IPS-20b (cell line): Measurements from ENCODE around the gene AGBL4.

Experiments
- H3K27ac ChIP-seq: one replicate; pipeline ENCODE4 v1.5.1; 2013; ENCODE audit warnings: low read length
- H3K27me3 ChIP-seq: 2 replicates; pipeline ENCODE4 v1.6.1; 2013; ENCODE audit warnings: mild to moderate bottlenecking, low read length, inconsistent platforms; ENCODE audit not compliant: insufficient read depth
- H3K36me3 ChIP-seq: 2 replicates; pipeline ENCODE4 v1.6.1; 2013; ENCODE audit warnings: low read depth, mild to moderate bottlenecking, inconsistent platforms, low read length, moderate library complexity; ENCODE audit not compliant: insufficient read depth
- H3K4me1 ChIP-seq: 2 replicates; pipeline ENCODE4 v1.6.1; 2013; ENCODE audit warnings: mild to moderate bottlenecking, control low read depth, inconsistent platforms, low read length, moderate library complexity; ENCODE audit not compliant: insufficient read depth
- H3K4me3 ChIP-seq: 2 replicates; pipeline ENCODE4 v1.5.1; 2013; ENCODE audit warnings: mild to moderate bottlenecking, low read length, inconsistent platforms
- H3K9ac ChIP-seq: 2 replicates; pipeline ENCODE4 v1.6.1; 2013; ENCODE audit warnings: low read depth, mild to moderate bottlenecking, inconsistent platforms, low read length, moderate library complexity
- H3K9me3 ChIP-seq: 2 replicates; pipeline ENCODE4 v1.6.1; 2013; ENCODE audit warnings: mild to moderate bottlenecking, low read depth, low read length, inconsistent platforms; ENCODE audit not compliant: insufficient read depth

AGBL4 gene

GRCh38 chr1:49694251-49694827 lies 329.4 kb downstream of the AGBL4 start:
- Histone ChIP-seq H3K36me3 (no peaks in the 10 kb centered on the region), H3K4me1 (no peaks in the 10 kb centered on the region), H3K27ac (no peak overlapping the region), H3K27me3 (no peaks in the 10 kb centered on the region), H3K4me3 (no peak overlapping the region), H3K9me3 (peaks cover 17% of the 10 kb centered on the region; the same call in 1 of the 2 replicates), H3K9ac (no peak overlapping the region)

- no peaks in the 10 kb centered on the region for H3K36me3 ChIP-seq
- no peak overlapping the region for H3K4me3 ChIP-seq
- no peaks in the 10 kb centered on the region for H3K4me1 ChIP-seq
- H3K27ac ChIP-seq, result no peak overlapping the region
- H3K9ac ChIP-seq, result no peak overlapping the region
- H3K9me3 ChIP-seq, result peaks cover 14% of the 10 kb centered on the region; the same call in 1 of the 2 replicates
- H3K27me3 ChIP-seq, result no peaks in the 10 kb centered on the region
These were observed 337.6 kb downstream of the AGBL4 start for GRCh38 chr1:49686107-49686506.

- H3K4me3 ChIP-seq, result no peak overlapping the region
- H3K27me3 ChIP-seq, result no peaks in the 10 kb centered on the region
- no peaks in the 10 kb centered on the region for H3K4me1 ChIP-seq
- H3K27ac ChIP-seq, result no peak overlapping the region
- H3K9me3 ChIP-seq, result no peaks in the 10 kb centered on the region
- no peaks in the 10 kb centered on the region for H3K36me3 ChIP-seq
- no peak overlapping the region for H3K9ac ChIP-seq
These were observed 346.0 kb downstream of the AGBL4 start for GRCh38 chr1:49677706-49678105.

- no peaks in the 10 kb centered on the region for H3K4me1 ChIP-seq
- H3K36me3 ChIP-seq, result no peaks in the 10 kb centered on the region
- H3K4me3 ChIP-seq, result no peak overlapping the region
- H3K9me3 ChIP-seq, result no peaks in the 10 kb centered on the region
- no peak overlapping the region for H3K27ac ChIP-seq
- no peak overlapping the region; the same call in 1 of the 2 replicates for H3K9ac ChIP-seq
- no peaks in the 10 kb centered on the region for H3K27me3 ChIP-seq
These were observed 372.6 kb downstream of the AGBL4 start for GRCh38 chr1:49651136-49651535.

- no peak overlapping the region for H3K27ac ChIP-seq
- H3K4me3 ChIP-seq, result no peak overlapping the region
- no peaks in the 10 kb centered on the region for H3K36me3 ChIP-seq
- no peaks in the 10 kb centered on the region for H3K4me1 ChIP-seq
- no peak overlapping the region for H3K9ac ChIP-seq
- H3K9me3 ChIP-seq, result no peaks in the 10 kb centered on the region; the same call in 1 of the 2 replicates
- H3K27me3 ChIP-seq, result no peaks in the 10 kb centered on the region
These were observed 393.6 kb downstream of the AGBL4 start for GRCh38 chr1:49630156-49630555.

- Histone ChIP-seq H3K4me1 (no peaks in the 10 kb centered on the region), H3K27ac (no peak overlapping the region), H3K36me3 (no peaks in the 10 kb centered on the region), H3K27me3 (no peaks in the 10 kb centered on the region), H3K9me3 (no peaks in the 10 kb centered on the region; the same call in 1 of the 2 replicates), H3K4me3 (no peak overlapping the region), H3K9ac (no peak overlapping the region)
These were observed 396.0 kb downstream of the AGBL4 start for GRCh38 chr1:49627781-49628180.

- H3K36me3 ChIP-seq, result no peaks in the 10 kb centered on the region
- H3K9me3 ChIP-seq, result no peaks in the 10 kb centered on the region; the same call in 1 of the 2 replicates
- H3K9ac ChIP-seq, result no peak overlapping the region
- no peak overlapping the region for H3K27ac ChIP-seq
- H3K27me3 ChIP-seq, result no peaks in the 10 kb centered on the region
- no peak overlapping the region for H3K4me3 ChIP-seq
- no peaks in the 10 kb centered on the region for H3K4me1 ChIP-seq
These were observed 397.3 kb downstream of the AGBL4 start for GRCh38 chr1:49626472-49626871.

- Histone ChIP-seq H3K4me3 (no peak overlapping the region), H3K9me3 (no peaks in the 10 kb centered on the region; the same call in 1 of the 2 replicates), H3K4me1 (no peaks in the 10 kb centered on the region), H3K36me3 (no peaks in the 10 kb centered on the region), H3K9ac (no peak overlapping the region), H3K27me3 (no peaks in the 10 kb centered on the region), H3K27ac (no peak overlapping the region)
These were observed 400.9 kb downstream of the AGBL4 start for GRCh38 chr1:49622877-49623276.

- no peak overlapping the region for H3K9ac ChIP-seq
- H3K27ac ChIP-seq, result no peak overlapping the region
- H3K4me1 ChIP-seq, result no peaks in the 10 kb centered on the region
- no peak overlapping the region for H3K4me3 ChIP-seq
- H3K9me3 ChIP-seq, result peaks cover 4% of the 10 kb centered on the region
- no peaks in the 10 kb centered on the region for H3K27me3 ChIP-seq
- no peaks in the 10 kb centered on the region for H3K36me3 ChIP-seq
These were observed 417.7 kb downstream of the AGBL4 start for GRCh38 chr1:49606082-49606481.

- no peaks in the 10 kb centered on the region for H3K27me3 ChIP-seq
- H3K9ac ChIP-seq, result no peak overlapping the region
- peaks cover 38% of the 10 kb centered on the region for H3K9me3 ChIP-seq
- H3K4me1 ChIP-seq, result no peaks in the 10 kb centered on the region
- no peaks in the 10 kb centered on the region for H3K36me3 ChIP-seq
- H3K4me3 ChIP-seq, result no peak overlapping the region
- no peak overlapping the region for H3K27ac ChIP-seq
These were observed 426.3 kb downstream of the AGBL4 start for GRCh38 chr1:49597436-49597835.

- peaks cover 51% of the 10 kb centered on the region for H3K9me3 ChIP-seq
- H3K27ac ChIP-seq, result no peak overlapping the region
- no peaks in the 10 kb centered on the region for H3K4me1 ChIP-seq
- no peaks in the 10 kb centered on the region for H3K36me3 ChIP-seq
- no peak overlapping the region for H3K9ac ChIP-seq
- no peak overlapping the region for H3K4me3 ChIP-seq
- no peaks in the 10 kb centered on the region for H3K27me3 ChIP-seq
These were observed 447.3 kb downstream of the AGBL4 start for GRCh38 chr1:49576327-49576901.

- no peak overlapping the region for H3K4me3 ChIP-seq
These were observed 467.0 kb downstream of the AGBL4 start for GRCh38 chr1:49556676-49557234.

More at GRCh38 chr1:49556676-49557234, 467.0 kb downstream of the AGBL4 start:
- no peaks in the 10 kb centered on the region for H3K36me3 ChIP-seq
- H3K9me3 ChIP-seq, result peaks cover 18% of the 10 kb centered on the region
- H3K27me3 ChIP-seq, result no peaks in the 10 kb centered on the region
- no peaks in the 10 kb centered on the region for H3K4me1 ChIP-seq
- no peak overlapping the region for H3K27ac ChIP-seq
- no peak overlapping the region for H3K9ac ChIP-seq
